GM21723 (cell line): Measurements from ENCODE around the gene BICRA.

Source experiments
- ATAC-seq: cut with Tn5 transposase; IDR thresholded peaks from one replicate; pipeline ENCODE4 v1.9.1; 2021; ENCODE audit warnings: mild to moderate bottlenecking, moderate library complexity; ENCODE audit not compliant: unreplicated experiment

Gene BICRA

GRCh38 chr19:47686679-47687450 is 77.9 kb downstream of the BICRA start:
- no peak for ATAC-seq

GRCh38 chr19:47687906-47688305 is 79.0 kb downstream of the BICRA start:
- ATAC-seq, result no peak

GRCh38 chr19:47691090-47691489 is 82.2 kb downstream of the BICRA start:
- no peak for ATAC-seq

- ATAC-seq, result no peak
Observed at GRCh38 chr19:47691782-47692181, 82.8 kb downstream of the BICRA start.

GRCh38 chr19:47693489-47693888 is 84.6 kb downstream of the BICRA start:
- ATAC-seq, result no peak

GRCh38 chr19:47693903-47694302 is 85.0 kb downstream of the BICRA start:
- ATAC-seq, result no peak

- ATAC-seq, result no peak
Observed at GRCh38 chr19:47694466-47695273, 85.7 kb downstream of the BICRA start.

- no peak for ATAC-seq
Observed at GRCh38 chr19:47695533-47696262, 86.8 kb downstream of the BICRA start.

GRCh38 chr19:47696635-47697034 is 87.7 kb downstream of the BICRA start:
- no peak for ATAC-seq

- ATAC-seq, result no peak
Observed at GRCh38 chr19:47697863-47698609, 89.1 kb downstream of the BICRA start.

GRCh38 chr19:47698631-47699359 is 89.9 kb downstream of the BICRA start:
- ATAC-seq, result no peak

GRCh38 chr19:47699360-47699917 is 90.5 kb downstream of the BICRA start:
- no peak for ATAC-seq

GRCh38 chr19:47700934-47701716 is 92.2 kb downstream of the BICRA start:
- no peak for ATAC-seq

- no peak for ATAC-seq
Observed at GRCh38 chr19:47701717-47702552, 93.0 kb downstream of the BICRA start.

- ATAC-seq, result no peak
Observed at GRCh38 chr19:47702671-47703070, 93.7 kb downstream of the BICRA start.

- ATAC-seq, result no peak
Observed at GRCh38 chr19:47703301-47703700, 94.4 kb downstream of the BICRA start.

GRCh38 chr19:47704024-47704423 is 95.1 kb downstream of the BICRA start:
- no peak for ATAC-seq

GRCh38 chr19:47704656-47705055 is 95.7 kb downstream of the BICRA start:
- ATAC-seq, result no peak
